NOMO-1 treated with DMSO at 0.1 percent for 48 hours (cell line): Measurements from ENCODE around the gene C3orf70.
A peak's percentile ranks its signal among the peaks of the same experiment; 100 is the strongest.

Source experiments
- DNase-seq: peaks from one replicate; lab custom pipeline; 2025; ENCODE audit not compliant: unreplicated experiment; lab: John Stamatoyannopoulos, UW

C3orf70 gene

GRCh38 chr3:185089343-185089742, 63.5 kb downstream of the C3orf70 start:
- DNase-seq, result no peak

- no peak for DNase-seq
These were observed 65.4 kb downstream of the C3orf70 start for GRCh38 chr3:185087419-185087818.

GRCh38 chr3:185084901-185085300, 68.0 kb downstream of the C3orf70 start:
- DNase-seq, result no peak

DNA sequence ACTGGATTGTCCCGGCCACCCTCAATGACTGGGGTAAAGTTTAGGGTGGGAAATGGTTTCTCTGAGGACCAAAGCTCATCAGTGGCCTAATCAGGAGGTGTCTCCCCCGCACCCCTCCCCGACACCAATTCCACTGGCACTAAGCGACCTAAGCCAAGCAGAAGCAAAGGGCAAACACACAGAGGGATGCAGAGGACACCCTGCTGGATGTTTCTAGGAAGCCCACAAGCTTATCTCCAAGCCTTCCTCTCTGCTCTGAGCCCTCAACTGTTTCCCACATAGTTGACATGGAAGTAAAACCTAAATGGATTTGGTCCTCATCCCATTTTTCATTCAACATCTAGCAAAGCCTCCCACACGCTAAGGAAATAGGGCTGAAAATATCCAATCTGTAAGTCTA, 68.5 kb downstream of the C3orf70 start:
- DNase-seq, result no peak

- DNase-seq, result no peak
These were observed 70.0 kb downstream of the C3orf70 start for GRCh38 chr3:185082829-185083228.

- DNase-seq, result no peak
These were observed 70.7 kb downstream of the C3orf70 start for GRCh38 chr3:185082149-185082548.

DNA sequence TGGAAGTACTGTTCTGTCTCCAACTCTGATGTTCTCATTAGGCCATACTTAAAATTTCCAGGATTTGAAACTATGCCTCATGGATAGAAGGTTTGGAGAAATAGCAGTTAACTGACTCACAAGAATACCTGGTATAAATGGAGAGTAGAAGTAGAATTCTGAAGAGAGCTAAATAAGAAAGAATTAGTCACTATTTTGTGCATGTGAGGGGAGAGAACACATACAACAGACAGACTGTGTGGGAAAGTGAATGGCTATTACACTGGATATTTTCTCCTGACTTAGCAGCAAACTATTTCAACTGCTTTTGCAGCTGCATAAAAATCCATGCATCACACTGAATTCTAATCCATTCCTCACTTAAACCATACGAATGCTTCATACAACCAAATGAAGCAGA, 71.3 kb downstream of the C3orf70 start:
- no peak for DNase-seq

DNA sequence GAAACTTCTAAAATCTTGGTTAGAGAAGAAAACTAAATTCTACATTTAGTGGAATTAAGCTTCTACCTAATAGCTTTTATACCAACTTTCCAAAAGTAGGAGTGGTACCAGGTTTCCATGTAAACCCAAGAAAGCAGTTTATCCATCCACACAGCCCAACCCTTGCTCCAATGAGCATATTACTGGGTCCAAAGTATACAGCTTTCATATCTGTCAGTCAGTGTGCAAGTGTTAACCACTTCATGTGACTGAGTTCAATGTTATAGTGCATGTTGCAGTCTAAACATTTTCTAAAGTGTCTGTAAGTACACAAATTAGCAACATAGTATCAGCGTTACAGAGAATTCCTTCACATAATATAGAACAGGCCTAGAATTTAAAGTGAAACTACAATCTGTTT, 73.2 kb downstream of the C3orf70 start:
- no peak for DNase-seq

DNA sequence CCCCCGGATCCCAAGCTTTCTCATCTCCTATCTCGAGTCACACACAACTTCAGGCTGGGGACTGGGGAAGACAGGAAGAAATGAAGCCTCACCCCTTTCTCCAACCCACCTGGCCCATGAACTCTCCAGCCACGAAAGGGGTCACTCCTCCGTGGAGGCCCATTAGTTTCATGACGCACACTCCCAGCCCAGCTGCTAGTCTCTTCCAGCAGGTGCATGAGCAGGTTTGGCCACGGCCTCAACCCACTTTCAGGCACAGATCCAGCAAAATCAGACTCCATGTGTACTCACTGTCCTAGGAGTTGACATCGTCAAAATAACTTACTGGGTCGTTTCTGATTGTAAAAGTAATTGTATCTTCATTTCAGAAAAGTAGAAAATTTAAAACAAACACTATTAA, 76.6 kb downstream of the C3orf70 start:
- no peak for DNase-seq

DNA sequence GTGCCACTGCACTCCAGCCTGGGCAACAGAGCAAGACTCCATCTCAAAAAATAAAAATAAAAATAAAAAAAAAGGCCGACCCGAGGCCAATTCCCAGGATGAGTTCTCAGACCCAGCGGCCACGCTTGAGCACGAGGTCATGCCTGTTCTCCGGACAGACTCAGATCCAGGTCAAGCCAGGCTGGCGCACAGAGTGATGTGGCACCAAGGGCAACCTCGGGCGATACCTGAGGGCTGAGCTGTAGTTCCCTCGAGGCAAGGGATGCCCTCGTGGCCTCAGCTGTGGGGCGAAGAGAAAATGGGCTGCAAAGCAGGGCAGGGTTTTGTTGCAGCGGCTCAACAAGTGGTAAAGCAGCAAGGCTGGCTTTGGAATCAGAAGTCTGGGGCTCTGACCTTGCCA, 77.3 kb downstream of the C3orf70 start:
- DNase-seq, result no peak

DNA sequence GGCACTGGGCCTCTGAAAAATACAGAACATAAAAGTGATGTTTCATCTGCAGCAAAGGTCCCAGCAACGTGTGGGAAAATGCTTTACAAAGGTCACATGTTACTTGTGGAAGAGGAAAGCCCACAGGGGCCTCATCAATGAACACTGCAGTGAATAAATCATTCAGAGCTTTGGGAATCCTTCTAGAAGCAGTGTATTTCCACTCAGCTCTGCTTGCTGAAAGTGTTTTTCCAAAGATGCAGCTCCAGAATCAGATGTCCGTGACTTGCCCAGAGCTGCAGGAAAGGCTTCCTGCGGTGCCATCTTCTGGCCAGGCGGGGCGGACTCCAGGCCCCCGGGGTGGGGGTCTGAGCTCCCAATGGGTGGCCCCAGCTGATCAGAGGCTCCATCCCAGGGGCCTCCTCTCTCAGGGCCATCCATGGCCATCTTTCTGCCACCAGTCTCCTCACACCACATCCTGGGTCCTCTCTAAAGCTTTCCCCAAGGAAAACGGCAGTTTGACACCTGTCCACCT, 81.5 kb downstream of the C3orf70 start:
- no peak for DNase-seq

- no peak for DNase-seq
These were observed 82.2 kb downstream of the C3orf70 start for GRCh38 chr3:185070491-185071286.

- no peak for DNase-seq
These were observed 83.5 kb downstream of the C3orf70 start for GRCh38 chr3:185069037-185070030.

DNA sequence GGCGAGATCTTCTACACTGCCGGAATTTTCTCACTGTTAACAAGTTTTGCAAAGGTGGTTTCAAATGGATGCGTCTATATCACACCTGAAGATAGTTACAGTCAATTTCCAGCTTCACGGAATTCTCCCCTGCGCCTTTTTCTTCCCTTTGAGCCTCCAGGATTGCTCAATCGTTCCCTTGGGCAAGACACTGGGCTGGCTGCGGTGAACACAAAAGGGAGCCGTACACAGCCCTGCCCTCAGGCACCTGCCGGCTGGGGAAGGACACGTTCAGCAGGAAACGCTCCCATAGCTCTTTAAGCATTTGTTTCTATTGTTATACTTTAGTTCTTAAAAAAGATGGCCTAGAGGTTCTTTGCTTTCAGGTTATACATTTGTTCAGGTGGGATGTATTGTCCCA, 85.7 kb downstream of the C3orf70 start:
- DNase-seq, result no peak

DNA sequence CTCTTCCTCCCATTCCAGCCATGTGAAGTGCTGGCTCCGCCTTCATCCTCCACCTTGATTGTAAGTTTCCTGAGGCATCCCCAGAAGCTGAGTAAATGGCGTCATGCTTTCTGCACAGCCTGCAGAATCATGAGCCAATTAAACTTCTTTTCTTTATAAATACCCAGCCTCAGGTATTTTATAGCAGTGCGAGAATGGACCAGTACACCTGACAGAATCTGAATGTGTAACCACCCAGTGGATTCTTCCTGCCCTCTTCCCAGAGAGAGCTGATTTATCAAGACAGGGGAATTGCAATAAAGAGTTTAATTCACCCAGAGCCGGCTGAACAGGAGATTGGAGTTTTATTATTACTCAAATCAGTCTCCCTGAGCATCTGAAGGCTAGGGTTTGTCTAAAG, 86.6 kb downstream of the C3orf70 start:
- no peak for DNase-seq

- DNase-seq, result no peak
These were observed 87.8 kb downstream of the C3orf70 start for GRCh38 chr3:185065059-185065458.

DNA sequence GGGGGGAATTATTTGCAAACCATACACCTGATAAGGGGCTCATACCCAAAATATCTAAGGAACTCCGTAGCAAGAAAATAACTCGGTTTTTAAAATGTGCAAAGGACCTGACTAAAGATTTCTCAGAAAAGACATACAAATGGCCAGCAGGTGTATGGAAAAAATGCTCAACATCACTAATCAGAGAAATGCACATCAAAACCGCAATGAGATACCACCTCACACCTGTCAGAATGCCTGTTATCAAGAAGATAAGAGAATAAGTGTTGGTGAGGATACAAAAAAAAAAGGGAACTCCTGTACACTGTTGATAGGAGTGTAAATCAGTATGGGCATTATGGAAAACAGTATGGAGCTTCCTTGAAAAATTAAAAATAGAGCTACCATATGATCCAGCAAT, 89.4 kb downstream of the C3orf70 start:
- DNase-seq, result no peak

- no peak for DNase-seq
These were observed 90.7 kb downstream of the C3orf70 start for GRCh38 chr3:185062191-185062590.

GRCh38 chr3:185060655-185061054, 92.2 kb downstream of the C3orf70 start:
- DNase-seq, result no peak

GRCh38 chr3:185059766-185060165, 93.1 kb downstream of the C3orf70 start:
- DNase-seq, result peak; percentile 30

GRCh38 chr3:185058796-185059195, 94.1 kb downstream of the C3orf70 start:
- DNase-seq, result no peak

- DNase-seq, result no peak
These were observed 95.0 kb downstream of the C3orf70 start for GRCh38 chr3:185057829-185058228.
